ENCODE measurements around the gene EYS. TPM values are rescaled to one million over a fixed set of nuclear protein-coding genes. Genes with fewer than 3 reads are reported as not detected.
A peak's percentile ranks its signal among the peaks of the same experiment; 100 is the strongest.

EYS gene
- total and polyA plus RNA-seq, 2 experiments from 2014 or later = under 0.01 to 0.15 TPM

GRCh38 chr6:65558071-65558470 lies 149.0 kb downstream of the EYS start:
- TF ChIP-seq CTCF (IDR thresholded peaks at IDR 0.05; ENCODE audit: low read depth, low read length) = no peak
- DNase-seq (ENCODE audit: low read depth in 1 of 2, low spot score in 1 of 2) = no peak
- H3K36me3 ChIP-seq = no peaks in the 10 kb centered on the region
- peaks cover 12% of the 10 kb centered on the region for H3K4me1 ChIP-seq (ENCODE audit: low read depth)
- no peak overlapping the region for H3K27ac ChIP-seq
- no peak overlapping the region for H3K4me3 ChIP-seq
- no peaks in the 10 kb centered on the region for H3K9me3 ChIP-seq (ENCODE audit: low read depth)
- no peaks in the 10 kb centered on the region for H3K27me3 ChIP-seq

GRCh38 chr6:65557224-65557623 lies 149.8 kb downstream of the EYS start:
- peaks cover 12% of the 10 kb centered on the region for H3K4me1 ChIP-seq (ENCODE audit: low read depth)
- TF ChIP-seq CTCF (IDR thresholded peaks at IDR 0.05; ENCODE audit: low read depth, low read length) = no peak
- DNase-seq (ENCODE audit: low read depth in 1 of 2, low spot score in 1 of 2) = no peak

GRCh38 chr6:65546894-65547293 lies 160.1 kb downstream of the EYS start:
- DNase-seq (ENCODE audit: low read depth in 1 of 2, low spot score in 1 of 2) = no peak
- no peak overlapping the region for H3K4me3 ChIP-seq
- no peaks in the 10 kb centered on the region for H3K4me1 ChIP-seq (ENCODE audit: low read depth)
- H3K36me3 ChIP-seq = no peaks in the 10 kb centered on the region
- no peaks in the 10 kb centered on the region for H3K27me3 ChIP-seq
- H3K9me3 ChIP-seq (ENCODE audit: low read depth) = no peaks in the 10 kb centered on the region
- H3K27ac ChIP-seq = no peak overlapping the region
- no peak for TF ChIP-seq CTCF (IDR thresholded peaks at IDR 0.05; ENCODE audit: low read depth, low read length)

More at GRCh38 chr6:65557224-65557623, 149.8 kb downstream of the EYS start:
- Histone ChIP-seq H3K4me3 (no peak overlapping the region), H3K36me3 (no peaks in the 10 kb centered on the region), H3K9me3 (ENCODE audit: low read depth) (no peaks in the 10 kb centered on the region), H3K27me3 (no peaks in the 10 kb centered on the region), H3K27ac (no peak overlapping the region)

- H3K27ac ChIP-seq = no peak overlapping the region
- no peaks in the 10 kb centered on the region for H3K36me3 ChIP-seq
- no peaks in the 10 kb centered on the region for H3K9me3 ChIP-seq (ENCODE audit: low read depth)
- no peak overlapping the region for H3K4me3 ChIP-seq
- H3K4me1 ChIP-seq (ENCODE audit: low read depth) = no peaks in the 10 kb centered on the region
- TF ChIP-seq CTCF (IDR thresholded peaks at IDR 0.05; ENCODE audit: low read depth, low read length) = no peak
- H3K27me3 ChIP-seq = no peaks in the 10 kb centered on the region
- peak in 1 of 2 donors; percentile 30 for DNase-seq (ENCODE audit: low read depth in 1 of 2, low spot score in 1 of 2)
Measured at GRCh38 chr6:65545920-65546319, 161.1 kb downstream of the EYS start.

- H3K27ac ChIP-seq = no peak overlapping the region
- H3K9me3 ChIP-seq (ENCODE audit: low read depth) = no peaks in the 10 kb centered on the region
- H3K27me3 ChIP-seq = no peaks in the 10 kb centered on the region
- H3K4me1 ChIP-seq (ENCODE audit: low read depth) = no peaks in the 10 kb centered on the region
- H3K4me3 ChIP-seq = no peak overlapping the region
- no peaks in the 10 kb centered on the region for H3K36me3 ChIP-seq
- DNase-seq (ENCODE audit: low read depth in 1 of 2, low spot score in 1 of 2) = no peak
- no peak for TF ChIP-seq CTCF (IDR thresholded peaks at IDR 0.05; ENCODE audit: low read depth, low read length)
Measured at GRCh38 chr6:65538644-65539043, 168.4 kb downstream of the EYS start.

GRCh38 chr6:65537600-65537999 lies 169.4 kb downstream of the EYS start:
- Histone ChIP-seq H3K36me3 (no peaks in the 10 kb centered on the region), H3K27me3 (no peaks in the 10 kb centered on the region), H3K9me3 (ENCODE audit: low read depth) (no peaks in the 10 kb centered on the region), H3K27ac (no peak overlapping the region), H3K4me3 (no peak overlapping the region), H3K4me1 (ENCODE audit: low read depth) (no peaks in the 10 kb centered on the region)
- TF ChIP-seq CTCF (IDR thresholded peaks at IDR 0.05; ENCODE audit: low read depth, low read length) = no peak
- DNase-seq (ENCODE audit: low read depth in 1 of 2, low spot score in 1 of 2) = no peak

Data from cardiac muscle cell (in vitro differentiated cells and primary cell).